CD4-positive, alpha-beta T cell (primary cell): ENCODE results near the gene MYO5C. TPM values are rescaled to one million over a fixed set of nuclear protein-coding genes. Genes with fewer than 3 reads are reported as not detected.

Experiments
- ATAC-seq: fragments of 200-7000 bp; cut with Tn5 transposase; one replicate; pipeline ENCODE4 v1.10.0; 2022; ENCODE audit warnings: mild to moderate bottlenecking; ENCODE audit not compliant: poor library complexity
- CTCF ChIA-PET: fragments of 350-600 bp; sonication (Branson Sonifier 250); formaldehyde crosslinking; loops from one replicate; lab custom pipeline; 2021; ENCODE audit warnings: antibody characterized with exemption, inconsistent platforms; lab: Charles Lee
- POLR2A ChIA-PET: fragments of 350-600 bp; sonication (Branson Sonifier 250); formaldehyde crosslinking; loops from one replicate; lab custom pipeline; 2021; ENCODE audit warnings: antibody characterized with exemption, inconsistent platforms; lab: Charles Lee
- DNase-seq, 14 experiments: peaks; one replicate each; pipeline ENCODE4 v3.0.0-alpha.2; 2013 to 2020; ENCODE audit warnings: mixed read lengths in 2 of 14
- H3K27ac ChIP-seq, 2 donors: one replicate each; pipeline versions ENCODE4 v1.5.1 to v1.7.0; 2013; ENCODE audit warnings: low read length in 2 of 2, low read depth in 1 of 2, mild to moderate bottlenecking in 1 of 2
- H3K27me3 ChIP-seq, 2 experiments: 1 replicate in 1 of 2; 2 replicates in 1 of 2; pipeline versions ENCODE4 v1.6.1 to v1.7.0; 2013; ENCODE audit warnings: low read length in 2 of 2, control low read depth in 1 of 2, mild to moderate bottlenecking in 1 of 2, moderate library complexity in 1 of 2; ENCODE audit not compliant: insufficient read depth in 2 of 2, control insufficient read depth in 1 of 2
- H3K36me3 ChIP-seq: one replicate; pipeline ENCODE4 v1.6.1; 2013; ENCODE audit warnings: low read length, control low read depth; ENCODE audit not compliant: insufficient read depth
- H3K4me1 ChIP-seq: one replicate; pipeline ENCODE4 v1.6.1; 2013; ENCODE audit warnings: low read length, control low read depth; ENCODE audit not compliant: insufficient read depth
- H3K4me3 ChIP-seq: one replicate; pipeline ENCODE4 v1.5.1; 2013; ENCODE audit warnings: mild to moderate bottlenecking, low read length, moderate library complexity
- H3K9me3 ChIP-seq, 2 experiments: 1 replicate in 1 of 2; 2 replicates in 1 of 2; pipeline versions ENCODE4 v1.6.1 to v1.7.0; 2013; ENCODE audit warnings: low read length in 2 of 2, mild to moderate bottlenecking in 2 of 2, control low read depth in 1 of 2, moderate library complexity in 1 of 2; ENCODE audit not compliant: control insufficient read depth in 1 of 2, insufficient read depth in 1 of 2
- H3K27ac Mint-ChIP-seq: one replicate; pipeline ENCODE4 v1.8.0; 2020; ENCODE audit warnings: mixed read lengths
- H3K27me3 Mint-ChIP-seq: one replicate; pipeline ENCODE4 v1.8.0; 2021; ENCODE audit warnings: mixed read lengths
- H3K36me3 Mint-ChIP-seq: one replicate; pipeline ENCODE4 v1.8.0; 2021; ENCODE audit warnings: low read depth, mixed read lengths
- H3K4me1 Mint-ChIP-seq: one replicate; pipeline ENCODE4 v1.8.0; 2021; ENCODE audit warnings: low read depth, mixed read lengths
- H3K4me3 Mint-ChIP-seq: one replicate; pipeline ENCODE4 v1.8.0; 2020; ENCODE audit warnings: mild to moderate bottlenecking, mixed read lengths
- H3K9me3 Mint-ChIP-seq: one replicate; pipeline ENCODE4 v1.8.0; 2020; ENCODE audit warnings: mixed read lengths
- CTCF ChIP-seq: fragments of 200-600 bp; IDR thresholded peaks from one replicate; pipeline ENCODE4 v1.8.0; 2022; ENCODE audit warnings: antibody characterized with exemption, mild to moderate bottlenecking
- intact Hi-C, 2 experiments: fragments of 100-400 bp; cut with DNase I in 1 of 2; cut with micrococcal nuclease in 1 of 2; formaldehyde crosslinking; loops; one replicate each; pipeline versions ENCODE4 v1.15.1 to v1.9.0; 2023 to 2025; cut with DNase I, micrococcal nuclease
- total RNA-seq, 174 experiments: library from RNA in 2 of 174; stranded (reverse) in 2 of 174; gene quantifications; one replicate each; pipeline ENCODE4 v1.2.3 and lab custom pipeline; 2021 to 2026

MYO5C gene
- total RNA-seq, 2 experiments from 2014 or later = 0.53 to 0.93 TPM

GRCh38 chr15:52337198-52337853 is 41.7 kb upstream of the MYO5C start:
- POLR2A ChIA-PET = interaction anchor here (1.1 kb wide), 1 partner anchor 10 kb away, joined by 3 read pairs; no protein-coding TSS in a partner anchor
- TF ChIP-seq CTCF = no peak
- no peak for DNase-seq
- H3K27me3 ChIP-seq = no peaks in the 10 kb centered on the region
- no peaks in the 10 kb centered on the region for H3K9me3 Mint-ChIP-seq
- H3K4me1 ChIP-seq = no peaks in the 10 kb centered on the region
- no peak overlapping the region for H3K27ac ChIP-seq
- H3K27ac Mint-ChIP-seq = no peak overlapping the region
- CTCF ChIA-PET = no interaction called here
- H3K4me3 ChIP-seq = no peak overlapping the region
- no peaks in the 10 kb centered on the region for H3K9me3 ChIP-seq
- no peaks in the 10 kb centered on the region for H3K27me3 Mint-ChIP-seq
- H3K4me3 Mint-ChIP-seq = no peak overlapping the region
- peaks cover 62% of the 10 kb centered on the region for H3K36me3 Mint-ChIP-seq
- H3K36me3 ChIP-seq = peaks cover 22% of the 10 kb centered on the region
- no peak for ATAC-seq
- H3K4me1 Mint-ChIP-seq = no peaks in the 10 kb centered on the region
- intact Hi-C loops = loop anchor here in 1 of 2 experiments (2.0 to 10.0 kb wide), 2 partner anchors 75 to 327 kb away; no protein-coding TSS in a partner anchor

GRCh38 chr15:52336529-52336928 is 40.9 kb upstream of the MYO5C start:
- ChIA-PET POLR2A (interaction anchor here (1.1 kb wide), 1 partner anchor 11 kb away, joined by 3 read pairs; no protein-coding TSS in a partner anchor), CTCF (interaction anchor here (0.6 kb wide), 1 partner anchor 80 kb away, joined by 3 read pairs; no protein-coding TSS in a partner anchor)
- H3K27ac ChIP-seq = no peak overlapping the region
- H3K9me3 ChIP-seq = no peaks in the 10 kb centered on the region
- no peak overlapping the region for H3K27ac Mint-ChIP-seq
- peaks cover 5% of the 10 kb centered on the region for H3K4me1 ChIP-seq
- H3K4me1 Mint-ChIP-seq = peaks cover 5% of the 10 kb centered on the region
- H3K27me3 Mint-ChIP-seq = no peaks in the 10 kb centered on the region
- no peaks in the 10 kb centered on the region for H3K27me3 ChIP-seq
- peaks cover 57% of the 10 kb centered on the region for H3K36me3 Mint-ChIP-seq
- no peaks in the 10 kb centered on the region for H3K9me3 Mint-ChIP-seq
- intact Hi-C loops = loop anchor here in 1 of 2 experiments (2.0 to 10.0 kb wide), 2 partner anchors 74 to 328 kb away; no protein-coding TSS in a partner anchor
- ATAC-seq = no peak
- no peak overlapping the region for H3K4me3 Mint-ChIP-seq
- H3K4me3 ChIP-seq = no peak overlapping the region
- DNase-seq = no peak
- TF ChIP-seq CTCF = no peak
- H3K36me3 ChIP-seq = peaks cover 19% of the 10 kb centered on the region

- Mint-ChIP-seq H3K27ac (no peak overlapping the region), H3K36me3 (peaks cover 54% of the 10 kb centered on the region), H3K27me3 (no peaks in the 10 kb centered on the region), H3K4me3 (no peak overlapping the region), H3K9me3 (no peaks in the 10 kb centered on the region), H3K4me1 (peaks cover 10% of the 10 kb centered on the region)
- H3K27ac ChIP-seq = no peak overlapping the region
- no peaks in the 10 kb centered on the region for H3K27me3 ChIP-seq
- no peaks in the 10 kb centered on the region for H3K9me3 ChIP-seq
- ChIA-PET CTCF (interaction anchor here (0.9 kb wide), 1 partner anchor 39 kb away, joined by 3 read pairs; no protein-coding TSS in a partner anchor), POLR2A (interaction anchor here (0.6 kb wide), 1 partner anchor 458 kb away, joined by 3 read pairs; no protein-coding TSS in a partner anchor)
- intact Hi-C loops = loop anchor here (5.0 to 10.0 kb wide), 6 partner anchors 193 to 343 kb away; partner anchors contain the start of genes ARPP19 (in 1 of the 2), ATOSA (in 1 of the 2) and MYO5A (in 1 of the 2)
- H3K4me3 ChIP-seq = no peak overlapping the region
- H3K4me1 ChIP-seq = peaks cover 8% of the 10 kb centered on the region
- no peak for ATAC-seq
- peaks cover 17% of the 10 kb centered on the region for H3K36me3 ChIP-seq
- no peak for DNase-seq
- TF ChIP-seq CTCF = no peak
Measured at GRCh38 chr15:52334491-52335160, 39.0 kb upstream of the MYO5C start.
